Measurements from ENCODE around the gene TK1. TPM values are rescaled to one million over a fixed set of nuclear protein-coding genes. Genes with fewer than 3 reads are reported as not detected.

Gene TK1
- total RNA-seq, 4 donors from 2014 or later, result 7.4 to 27.9 (median 9.4) TPM

- H3K36me3 ChIP-seq, result peaks cover 0 to 3% (median 0%) of the 10 kb centered on the region in 4 donors
- no peaks in the 10 kb centered on the region for H3K9me3 ChIP-seq
- TF ChIP-seq POLR2AphosphoS5 (IDR thresholded peaks at IDR 0.05) (no peak), POLR2A (IDR thresholded peaks at IDR 0.05) (no peak), CTCF (IDR thresholded peaks at IDR 0.05) (no peak), EP300 (IDR thresholded peaks at IDR 0.05; ENCODE audit: low read depth) (no peak)
- H3K27me3 ChIP-seq, result peaks cover 7% of the 10 kb centered on the region
- intact Hi-C loops (cut with DNase I; ENCODE audit: low total_unique reads), result no loop called here
- 67% methylated on average over 16 of the region's 25 CpGs; no CpG with 5 or more reads in 1 of the 2 donors for WGBS, 2 donors (ENCODE audit: low coverage in 1 of 2)
- in situ Hi-C loops (cut with MboI; ENCODE audit: low pct_ligation_motif_present in 1 of 4, low pct_unique_long_range_greater_than_20kb in 1 of 4, low sequenced_read_pairs in 3 of 4), result no loop called here
- peak overlapping the region; percentile 88 to 91 (median 90) for H3K27ac ChIP-seq
- no peak for DNase-seq
- peaks cover 13 to 58% (median 39%) of the 10 kb centered on the region in 4 donors for H3K4me1 ChIP-seq
- H3K4me3 ChIP-seq, result peak overlapping the region in 1 of 4 donors; percentile 73
These were observed 60.6 kb downstream of the TK1 start for GRCh38 chr17:78125976-78126894.

GRCh38 chr17:78125138-78125913 is 61.5 kb downstream of the TK1 start:
- H3K36me3 ChIP-seq, result peaks cover 0 to 3% (median 0%) of the 10 kb centered on the region in 4 donors
- no peaks in the 10 kb centered on the region for H3K27me3 ChIP-seq
- H3K9me3 ChIP-seq, result no peaks in the 10 kb centered on the region
- 65 to 93% methylated on average over 3 to 29 of the region's 39 CpGs for WGBS, 2 donors (ENCODE audit: low coverage in 1 of 2)
- H3K4me1 ChIP-seq, result peaks cover 11 to 57% (median 36%) of the 10 kb centered on the region in 4 donors
- in situ Hi-C loops (cut with MboI; ENCODE audit: low pct_ligation_motif_present in 1 of 4, low pct_unique_long_range_greater_than_20kb in 1 of 4, low sequenced_read_pairs in 3 of 4), result no loop called here
- peak overlapping the region; percentile 88 to 91 (median 90) for H3K27ac ChIP-seq
- intact Hi-C loops (cut with DNase I; ENCODE audit: low total_unique reads), result no loop called here
- TF ChIP-seq POLR2A (IDR thresholded peaks at IDR 0.05), result no peak
- no peak for TF ChIP-seq EP300 (IDR thresholded peaks at IDR 0.05; ENCODE audit: low read depth)
- TF ChIP-seq CTCF (IDR thresholded peaks at IDR 0.05), result no peak
- TF ChIP-seq POLR2AphosphoS5 (IDR thresholded peaks at IDR 0.05), result no peak
- no peak for DNase-seq
- peak overlapping the region in 1 of 4 donors; percentile 73 for H3K4me3 ChIP-seq

- in situ Hi-C loops (cut with MboI; ENCODE audit: low pct_ligation_motif_present in 1 of 4, low pct_unique_long_range_greater_than_20kb in 1 of 4, low sequenced_read_pairs in 3 of 4), result no loop called here
- 70% methylated on average over 10 of the region's 12 CpGs; no CpG with 5 or more reads in 1 of the 2 donors for WGBS, 2 donors (ENCODE audit: low coverage in 1 of 2)
- H3K27ac ChIP-seq, result peak overlapping the region; percentile 88 to 91 (median 90)
- H3K27me3 ChIP-seq, result no peaks in the 10 kb centered on the region
- no peak for DNase-seq
- peaks cover 0 to 3% (median 0%) of the 10 kb centered on the region in 4 donors for H3K36me3 ChIP-seq
- H3K9me3 ChIP-seq, result no peaks in the 10 kb centered on the region
- H3K4me1 ChIP-seq, result peaks cover 6 to 55% (median 36%) of the 10 kb centered on the region in 4 donors
- intact Hi-C loops (cut with DNase I; ENCODE audit: low total_unique reads), result no loop called here
- H3K4me3 ChIP-seq, result peak overlapping the region in 1 of 4 donors; percentile 6
- no peak for TF ChIP-seq EP300 (IDR thresholded peaks at IDR 0.05; ENCODE audit: low read depth)
- no peak for TF ChIP-seq CTCF (IDR thresholded peaks at IDR 0.05)
- no peak for TF ChIP-seq POLR2AphosphoS5 (IDR thresholded peaks at IDR 0.05)
- TF ChIP-seq POLR2A (IDR thresholded peaks at IDR 0.05), result no peak
These were observed 62.1 kb downstream of the TK1 start for GRCh38 chr17:78124836-78125137.

Small RNA genes within 50 kb of the gene (small RNA-seq; reads per million reads assigned to genes)
- gene AC087645.1, result 0 reads per million in 4 donors

Other genes starting within 250 kb of the TK1 start
- gene TNRC6C, start 228.3 kb downstream of the TK1 start, total RNA-seq, result 10 to 100 TPM in 2 of 4 donors, 1 to 10 TPM in 2; 7.5 to 16.9 (median 9.9) TPM
- gene TMC6, start 58.3 kb downstream of the TK1 start, total RNA-seq, result 100 to 1,000 TPM in 1 of 4 donors, 10 to 100 TPM in 3; 39.7 to 181 (median 68.0) TPM
- gene TMC8, start 56.3 kb downstream of the TK1 start, total RNA-seq, result 10 to 100 TPM in 2 of 4 donors, 1 to 10 TPM in 2; 1.2 to 40.8 (median 9.8) TPM
- not detected for gene C17orf99, start 40.7 kb downstream of the TK1 start, total RNA-seq
- 100 to 1,000 TPM; 102 to 121 (median 106) TPM for gene SYNGR2, start 18.5 kb downstream of the TK1 start, total RNA-seq
- 10 to 100 TPM; 33.7 to 82.4 (median 60.4) TPM for gene AFMID, start 310 bp upstream of the TK1 start, total RNA-seq
- 1 to 10 TPM; 1.2 to 7.9 (median 3.6) TPM for gene BIRC5, start 27.2 kb upstream of the TK1 start, total RNA-seq
- not detected for gene TMEM235, start 44.6 kb upstream of the TK1 start, total RNA-seq
- 100 to 1,000 TPM in 1 of 4 donors, 10 to 100 TPM in 3; 22.3 to 230 (median 37.6) TPM for gene SOCS3, start 173.0 kb upstream of the TK1 start, total RNA-seq
- gene PGS1, start 191.6 kb upstream of the TK1 start, total RNA-seq, result 10 to 100 TPM; 32.1 to 77.6 (median 60.1) TPM